Sigmoid colon (tissue), 4 donors: ENCODE data around the gene STOX2.

Experiments used
- CTCF ChIP-seq, 4 experiments: fragments of 450-650 bp in 3 of 4; fragments of 200-600 bp in 1 of 4; IDR thresholded peaks; one replicate each; pipeline ENCODE4 v1.5.1; 2016 to 2019; ENCODE audit warnings: antibody characterized with exemption in 4 of 4, mild to moderate bottlenecking in 3 of 4, moderate library complexity in 2 of 4
- EP300 ChIP-seq, 4 donors: sonication (generic); formaldehyde crosslinking; IDR thresholded peaks; one replicate each; pipeline ENCODE4 v1.6.1; 2017; ENCODE audit warnings: antibody characterized with exemption in 4 of 4
- POLR2A ChIP-seq, 2 donors: fragments of 450-650 bp; IDR thresholded peaks; one replicate each; pipeline ENCODE4 v1.6.1; 2016; ENCODE audit warnings: antibody characterized with exemption in 2 of 2, mild to moderate bottlenecking in 2 of 2, moderate library complexity in 2 of 2
- POLR2AphosphoS5 ChIP-seq, 4 donors: sonication (generic); formaldehyde crosslinking; IDR thresholded peaks; one replicate each; pipeline ENCODE4 v1.6.1; 2017; ENCODE audit warnings: antibody characterized with exemption in 4 of 4

- TF ChIP-seq POLR2AphosphoS5 (IDR thresholded peaks at IDR 0.05), result no peak
- no peak for TF ChIP-seq POLR2A (IDR thresholded peaks at IDR 0.05)
- TF ChIP-seq CTCF (IDR thresholded peaks at IDR 0.05), result no peak
- TF ChIP-seq EP300 (IDR thresholded peaks at IDR 0.05), result no peak
Observed at GRCh38 chr4:183960962-183961541, 55.9 kb downstream of the STOX2 start.
